Measurements from ENCODE around the gene DLK1. TPM values are rescaled to one million over a fixed set of nuclear protein-coding genes. Genes with fewer than 3 reads are reported as not detected.

DLK1 gene
- total RNA-seq, 2 experiments from 2014 or later: not detected

GRCh38 chr14:100738704-100739131 is 12.0 kb downstream of the DLK1 start:
- POLR2A ChIA-PET: no interaction called here
- Histone ChIP-seq H3K4me1 (ENCODE audit: insufficient read depth, low read length, poor library complexity, severe bottlenecking) (no peaks in the 10 kb centered on the region), H3K9me3 (ENCODE audit: low read length) (no peaks in the 10 kb centered on the region), H3K4me3 (ENCODE audit: low read depth, low read length, poor library complexity, severe bottlenecking) (no peak overlapping the region), H3K79me2 (ENCODE audit: insufficient read depth, low read depth, low read length) (no peaks in the 10 kb centered on the region), H3K27ac (ENCODE audit: low read depth, low read length, poor library complexity, severe bottlenecking) (no peak overlapping the region), H4K20me1 (ENCODE audit: insufficient read depth, low read length) (no peaks in the 10 kb centered on the region), H3K4me2 (ENCODE audit: low read length) (no peak overlapping the region), H3K36me3 (ENCODE audit: insufficient read depth, low read length) (no peaks in the 10 kb centered on the region), H2AFZ (ENCODE audit: low read length) (no peak overlapping the region), H3K9me2 (ENCODE audit: insufficient read depth, low read length) (no peaks in the 10 kb centered on the region)
- CTCF ChIA-PET (ENCODE audit: unreplicated experiment): no interaction called here
- no peak for DNase-seq (ENCODE audit: low spot score)
- BruUV-seq (replicated peaks): no TSS peak
- TF ChIP-seq CTCF (conservative IDR thresholded peaks at IDR 0.05; ENCODE audit: low read length): no peak
- no peak for TF ChIP-seq EZH2phosphoT487 (IDR thresholded peaks at IDR 0.05; ENCODE audit: borderline replicate concordance, low read depth, low read length)
- intact Hi-C loops (cut with micrococcal nuclease; ENCODE audit: unreplicated experiment): no loop called here

- no TSS peak for BruUV-seq (replicated peaks)
- H3K9me2 ChIP-seq (ENCODE audit: insufficient read depth, low read length): no peaks in the 10 kb centered on the region
Measured at GRCh38 chr14:100739306-100739705, 12.6 kb downstream of the DLK1 start.

More at GRCh38 chr14:100739306-100739705, 12.6 kb downstream of the DLK1 start:
- DNase-seq (ENCODE audit: low spot score): no peak
- Histone ChIP-seq H3K4me3 (ENCODE audit: low read depth, low read length, poor library complexity, severe bottlenecking) (no peak overlapping the region), H3K27ac (ENCODE audit: low read depth, low read length, poor library complexity, severe bottlenecking) (no peak overlapping the region), H3K9me3 (ENCODE audit: low read length) (no peaks in the 10 kb centered on the region), H2AFZ (ENCODE audit: low read length) (no peak overlapping the region), H3K4me2 (ENCODE audit: low read length) (no peak overlapping the region), H3K36me3 (ENCODE audit: insufficient read depth, low read length) (no peaks in the 10 kb centered on the region), H3K79me2 (ENCODE audit: insufficient read depth, low read depth, low read length) (no peaks in the 10 kb centered on the region), H4K20me1 (ENCODE audit: insufficient read depth, low read length) (no peaks in the 10 kb centered on the region), H3K4me1 (ENCODE audit: insufficient read depth, low read length, poor library complexity, severe bottlenecking) (no peaks in the 10 kb centered on the region)
- ChIA-PET CTCF (ENCODE audit: unreplicated experiment) (no interaction called here), POLR2A (no interaction called here)
- intact Hi-C loops (cut with micrococcal nuclease; ENCODE audit: unreplicated experiment): no loop called here
- TF ChIP-seq CTCF (conservative IDR thresholded peaks at IDR 0.05; ENCODE audit: low read length): no peak

Measured in OCI-LY7 (cell line).